ENCODE data around the gene PAFAH2.

DNA sequence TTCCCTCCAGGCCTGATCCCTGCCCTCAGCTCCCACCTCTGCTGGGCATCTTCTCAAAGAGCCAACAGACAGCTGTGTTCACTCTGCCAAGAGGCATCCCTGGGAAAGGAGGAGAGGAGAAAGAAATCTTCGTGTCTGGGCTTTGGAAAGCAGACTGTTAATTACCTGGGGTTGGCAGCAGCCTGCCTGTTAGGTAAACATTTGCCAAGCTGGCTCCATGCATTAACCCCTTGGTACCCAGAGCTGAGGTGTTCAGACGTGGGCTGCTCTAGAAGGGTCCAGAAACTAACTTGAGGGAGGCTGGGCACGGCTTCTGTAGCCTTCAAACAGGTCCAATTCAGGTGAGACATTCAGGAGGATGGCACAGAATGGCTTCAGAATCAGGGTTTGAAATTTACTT is 15.0 kb upstream of the PAFAH2 start:
- TF ChIP-seq ZNF138 (CRISPR knock-in tag; IDR thresholded peaks at IDR 0.05; ENCODE audit: low read depth) = no peak
- no peak for TF ChIP-seq POLR2AphosphoS5 (IDR thresholded peaks at IDR 0.05; ENCODE audit: low read depth, low read length)
- no peak for TF ChIP-seq YY1 (IDR thresholded peaks at IDR 0.05; ENCODE audit: insufficient read depth, insufficient replicate concordance, low read depth, low read length)
- no peak for TF ChIP-seq POLR2AphosphoS2 (IDR thresholded peaks at IDR 0.05; ENCODE audit: low read depth, low read length)
- TF ChIP-seq, protein P1, sequence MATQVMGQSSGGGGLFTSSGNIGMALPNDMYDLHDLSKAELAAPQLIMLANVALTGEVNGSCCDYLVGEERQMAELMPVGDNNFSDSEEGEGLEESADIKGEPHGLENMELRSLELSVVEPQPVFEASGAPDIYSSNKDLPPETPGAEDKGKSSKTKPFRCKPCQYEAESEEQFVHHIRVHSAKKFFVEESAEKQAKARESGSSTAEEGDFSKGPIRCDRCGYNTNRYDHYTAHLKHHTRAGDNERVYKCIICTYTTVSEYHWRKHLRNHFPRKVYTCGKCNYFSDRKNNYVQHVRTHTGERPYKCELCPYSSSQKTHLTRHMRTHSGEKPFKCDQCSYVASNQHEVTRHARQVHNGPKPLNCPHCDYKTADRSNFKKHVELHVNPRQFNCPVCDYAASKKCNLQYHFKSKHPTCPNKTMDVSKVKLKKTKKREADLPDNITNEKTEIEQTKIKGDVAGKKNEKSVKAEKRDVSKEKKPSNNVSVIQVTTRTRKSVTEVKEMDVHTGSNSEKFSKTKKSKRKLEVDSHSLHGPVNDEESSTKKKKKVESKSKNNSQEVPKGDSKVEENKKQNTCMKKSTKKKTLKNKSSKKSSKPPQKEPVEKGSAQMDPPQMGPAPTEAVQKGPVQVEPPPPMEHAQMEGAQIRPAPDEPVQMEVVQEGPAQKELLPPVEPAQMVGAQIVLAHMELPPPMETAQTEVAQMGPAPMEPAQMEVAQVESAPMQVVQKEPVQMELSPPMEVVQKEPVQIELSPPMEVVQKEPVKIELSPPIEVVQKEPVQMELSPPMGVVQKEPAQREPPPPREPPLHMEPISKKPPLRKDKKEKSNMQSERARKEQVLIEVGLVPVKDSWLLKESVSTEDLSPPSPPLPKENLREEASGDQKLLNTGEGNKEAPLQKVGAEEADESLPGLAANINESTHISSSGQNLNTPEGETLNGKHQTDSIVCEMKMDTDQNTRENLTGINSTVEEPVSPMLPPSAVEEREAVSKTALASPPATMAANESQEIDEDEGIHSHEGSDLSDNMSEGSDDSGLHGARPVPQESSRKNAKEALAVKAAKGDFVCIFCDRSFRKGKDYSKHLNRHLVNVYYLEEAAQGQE (IDR thresholded peaks at IDR 0.05; ENCODE audit: borderline replicate concordance in 1 of 2, low read depth in 1 of 2, low read length in 2 of 2) = no peak
- TF ChIP-seq EZH2 (conservative IDR thresholded peaks at IDR 0.05; ENCODE audit: low read depth, low read length) = no peak
- TF ChIP-seq, protein P2, sequence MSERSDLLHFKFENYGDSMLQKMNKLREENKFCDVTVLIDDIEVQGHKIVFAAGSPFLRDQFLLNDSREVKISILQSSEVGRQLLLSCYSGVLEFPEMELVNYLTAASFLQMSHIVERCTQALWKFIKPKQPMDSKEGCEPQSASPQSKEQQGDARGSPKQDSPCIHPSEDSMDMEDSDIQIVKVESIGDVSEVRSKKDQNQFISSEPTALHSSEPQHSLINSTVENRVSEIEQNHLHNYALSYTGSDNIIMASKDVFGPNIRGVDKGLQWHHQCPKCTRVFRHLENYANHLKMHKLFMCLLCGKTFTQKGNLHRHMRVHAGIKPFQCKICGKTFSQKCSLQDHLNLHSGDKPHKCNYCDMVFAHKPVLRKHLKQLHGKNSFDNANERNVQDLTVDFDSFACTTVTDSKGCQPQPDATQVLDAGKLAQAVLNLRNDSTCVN (CRISPR knock-in tag; IDR thresholded peaks at IDR 0.05; ENCODE audit: borderline replicate concordance) = no peak
- TF ChIP-seq, protein P3, sequence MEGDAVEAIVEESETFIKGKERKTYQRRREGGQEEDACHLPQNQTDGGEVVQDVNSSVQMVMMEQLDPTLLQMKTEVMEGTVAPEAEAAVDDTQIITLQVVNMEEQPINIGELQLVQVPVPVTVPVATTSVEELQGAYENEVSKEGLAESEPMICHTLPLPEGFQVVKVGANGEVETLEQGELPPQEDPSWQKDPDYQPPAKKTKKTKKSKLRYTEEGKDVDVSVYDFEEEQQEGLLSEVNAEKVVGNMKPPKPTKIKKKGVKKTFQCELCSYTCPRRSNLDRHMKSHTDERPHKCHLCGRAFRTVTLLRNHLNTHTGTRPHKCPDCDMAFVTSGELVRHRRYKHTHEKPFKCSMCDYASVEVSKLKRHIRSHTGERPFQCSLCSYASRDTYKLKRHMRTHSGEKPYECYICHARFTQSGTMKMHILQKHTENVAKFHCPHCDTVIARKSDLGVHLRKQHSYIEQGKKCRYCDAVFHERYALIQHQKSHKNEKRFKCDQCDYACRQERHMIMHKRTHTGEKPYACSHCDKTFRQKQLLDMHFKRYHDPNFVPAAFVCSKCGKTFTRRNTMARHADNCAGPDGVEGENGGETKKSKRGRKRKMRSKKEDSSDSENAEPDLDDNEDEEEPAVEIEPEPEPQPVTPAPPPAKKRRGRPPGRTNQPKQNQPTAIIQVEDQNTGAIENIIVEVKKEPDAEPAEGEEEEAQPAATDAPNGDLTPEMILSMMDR (CRISPR knock-in tag; IDR thresholded peaks at IDR 0.05) = no peak
- no peak for TF ChIP-seq GLI4 (CRISPR knock-in tag; IDR thresholded peaks at IDR 0.05; ENCODE audit: borderline replicate concordance)
- no peak for TF ChIP-seq ZNF530 (CRISPR knock-in tag; IDR thresholded peaks at IDR 0.05; ENCODE audit: low read depth)
- no peak for TF ChIP-seq RAD21 (CRISPR knock-in tag; IDR thresholded peaks at IDR 0.05)
